ENCODE results near the gene RNU5D-1. TPM values are rescaled to one million over a fixed set of nuclear protein-coding genes. Genes with fewer than 3 reads are reported as not detected.

Gene RNU5D-1
- total and polyA plus RNA-seq, 10 of the 15 experiments (the other 5 are each of a cell fraction or from before 2014, with no cell fraction given) = not detected

DNA sequence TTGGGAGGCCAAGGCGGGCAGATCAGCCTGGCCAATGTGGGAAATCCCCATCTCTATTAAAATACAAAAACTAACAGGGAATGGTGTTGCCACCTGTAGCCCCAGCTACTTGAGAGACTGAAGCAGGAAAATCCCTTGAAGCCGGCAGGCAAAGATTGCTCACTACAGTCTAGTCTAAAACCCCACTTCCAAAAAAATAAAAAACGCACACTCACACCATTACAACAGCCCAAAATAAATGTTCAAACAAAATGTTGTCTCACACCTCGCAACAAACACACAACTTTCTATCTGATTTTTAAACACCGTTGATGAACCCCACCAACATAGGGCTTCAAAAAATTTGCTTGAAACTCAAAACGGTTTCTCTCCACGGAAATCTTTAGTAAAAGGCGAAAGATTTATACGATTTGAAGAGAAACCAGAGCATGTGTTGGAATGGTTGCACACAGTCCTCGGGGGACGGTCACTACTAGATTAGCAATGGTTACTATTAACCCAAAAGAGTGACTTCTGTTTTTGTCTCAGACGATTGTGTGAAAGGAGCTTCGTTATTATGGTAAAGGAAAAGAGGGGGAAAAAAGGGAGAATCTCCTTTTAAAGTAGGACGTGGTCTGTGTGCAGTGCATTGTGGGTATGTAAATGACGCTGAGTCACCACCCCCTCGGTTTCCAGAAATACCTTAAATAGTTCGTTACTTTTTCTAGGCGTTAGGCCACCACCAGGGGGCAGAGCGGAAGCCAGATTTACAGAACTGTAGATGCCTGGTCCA lies at the start of gene RNU5D-1 (continued):
- TF ChIP-seq, protein P1, sequence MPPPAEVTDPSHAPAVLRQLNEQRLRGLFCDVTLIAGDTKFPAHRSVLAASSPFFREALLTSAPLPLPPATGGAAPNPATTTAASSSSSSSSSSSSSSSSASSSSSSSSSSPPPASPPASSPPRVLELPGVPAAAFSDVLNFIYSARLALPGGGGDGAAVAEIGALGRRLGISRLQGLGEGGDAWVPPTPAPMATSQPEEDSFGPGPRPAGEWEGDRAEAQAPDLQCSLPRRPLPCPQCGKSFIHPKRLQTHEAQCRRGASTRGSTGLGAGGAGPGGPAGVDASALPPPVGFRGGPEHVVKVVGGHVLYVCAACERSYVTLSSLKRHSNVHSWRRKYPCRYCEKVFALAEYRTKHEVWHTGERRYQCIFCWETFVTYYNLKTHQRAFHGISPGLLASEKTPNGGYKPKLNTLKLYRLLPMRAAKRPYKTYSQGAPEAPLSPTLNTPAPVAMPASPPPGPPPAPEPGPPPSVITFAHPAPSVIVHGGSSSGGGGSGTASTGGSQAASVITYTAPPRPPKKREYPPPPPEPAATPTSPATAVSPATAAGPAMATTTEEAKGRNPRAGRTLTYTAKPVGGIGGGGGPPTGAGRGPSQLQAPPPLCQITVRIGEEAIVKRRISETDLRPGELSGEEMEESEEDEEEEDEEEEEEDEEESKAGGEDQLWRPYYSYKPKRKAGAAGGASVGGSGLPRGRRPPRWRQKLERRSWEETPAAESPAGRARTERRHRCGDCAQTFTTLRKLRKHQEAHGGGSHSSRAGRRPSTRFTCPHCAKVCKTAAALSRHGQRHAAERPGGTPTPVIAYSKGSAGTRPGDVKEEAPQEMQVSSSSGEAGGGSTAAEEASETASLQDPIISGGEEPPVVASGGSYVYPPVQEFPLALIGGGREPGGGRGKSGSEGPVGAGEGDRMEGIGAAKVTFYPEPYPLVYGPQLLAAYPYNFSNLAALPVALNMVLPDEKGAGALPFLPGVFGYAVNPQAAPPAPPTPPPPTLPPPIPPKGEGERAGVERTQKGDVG (CRISPR knock-in tag; IDR thresholded peaks at IDR 0.05) = peak; percentile 99
- TF ChIP-seq, protein P2, sequence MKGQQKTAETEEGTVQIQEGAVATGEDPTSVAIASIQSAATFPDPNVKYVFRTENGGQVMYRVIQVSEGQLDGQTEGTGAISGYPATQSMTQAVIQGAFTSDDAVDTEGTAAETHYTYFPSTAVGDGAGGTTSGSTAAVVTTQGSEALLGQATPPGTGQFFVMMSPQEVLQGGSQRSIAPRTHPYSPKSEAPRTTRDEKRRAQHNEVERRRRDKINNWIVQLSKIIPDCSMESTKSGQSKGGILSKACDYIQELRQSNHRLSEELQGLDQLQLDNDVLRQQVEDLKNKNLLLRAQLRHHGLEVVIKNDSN (IDR thresholded peaks at IDR 0.05; ENCODE audit: borderline replicate concordance, extremely low read length, insufficient read depth, low read depth, low read length) = no peak
- TF ChIP-seq NFIC (IDR thresholded peaks at IDR 0.05; ENCODE audit: low read depth, low read length) (peak; percentile 98), NR2F1 (conservative IDR thresholded peaks at IDR 0.05) (no peak), CHD4 (IDR thresholded peaks at IDR 0.05) (no peak), SMAD5 (IDR thresholded peaks at IDR 0.05; ENCODE audit: low read depth) (peak; percentile 100), SRF (IDR thresholded peaks at IDR 0.05; ENCODE audit: low read depth in 2 of 2, low read length in 2 of 2) (peak in 1 of 2 experiments; percentile 89; a peak in 2 of 4 replicates), CBFB (IDR thresholded peaks at IDR 0.05; ENCODE audit: low read depth) (peak; percentile 100), KLF5 (IDR thresholded peaks at IDR 0.05; ENCODE audit: partially characterized antibody) (peak; percentile 89), POLR2AphosphoS2 (IDR thresholded peaks at IDR 0.05; ENCODE audit: low read depth, low read length) (peak; percentile 99), EZH2 (IDR thresholded peaks at IDR 0.05; ENCODE audit: borderline replicate concordance, control insufficient read depth, low read depth, low read length) (no peak), YBX1 (IDR thresholded peaks at IDR 0.05) (no peak), RB1 (IDR thresholded peaks at IDR 0.05; ENCODE audit: borderline replicate concordance) (no peak; the same call in 1 of the 2 replicates)
- TF ChIP-seq, protein P3, sequence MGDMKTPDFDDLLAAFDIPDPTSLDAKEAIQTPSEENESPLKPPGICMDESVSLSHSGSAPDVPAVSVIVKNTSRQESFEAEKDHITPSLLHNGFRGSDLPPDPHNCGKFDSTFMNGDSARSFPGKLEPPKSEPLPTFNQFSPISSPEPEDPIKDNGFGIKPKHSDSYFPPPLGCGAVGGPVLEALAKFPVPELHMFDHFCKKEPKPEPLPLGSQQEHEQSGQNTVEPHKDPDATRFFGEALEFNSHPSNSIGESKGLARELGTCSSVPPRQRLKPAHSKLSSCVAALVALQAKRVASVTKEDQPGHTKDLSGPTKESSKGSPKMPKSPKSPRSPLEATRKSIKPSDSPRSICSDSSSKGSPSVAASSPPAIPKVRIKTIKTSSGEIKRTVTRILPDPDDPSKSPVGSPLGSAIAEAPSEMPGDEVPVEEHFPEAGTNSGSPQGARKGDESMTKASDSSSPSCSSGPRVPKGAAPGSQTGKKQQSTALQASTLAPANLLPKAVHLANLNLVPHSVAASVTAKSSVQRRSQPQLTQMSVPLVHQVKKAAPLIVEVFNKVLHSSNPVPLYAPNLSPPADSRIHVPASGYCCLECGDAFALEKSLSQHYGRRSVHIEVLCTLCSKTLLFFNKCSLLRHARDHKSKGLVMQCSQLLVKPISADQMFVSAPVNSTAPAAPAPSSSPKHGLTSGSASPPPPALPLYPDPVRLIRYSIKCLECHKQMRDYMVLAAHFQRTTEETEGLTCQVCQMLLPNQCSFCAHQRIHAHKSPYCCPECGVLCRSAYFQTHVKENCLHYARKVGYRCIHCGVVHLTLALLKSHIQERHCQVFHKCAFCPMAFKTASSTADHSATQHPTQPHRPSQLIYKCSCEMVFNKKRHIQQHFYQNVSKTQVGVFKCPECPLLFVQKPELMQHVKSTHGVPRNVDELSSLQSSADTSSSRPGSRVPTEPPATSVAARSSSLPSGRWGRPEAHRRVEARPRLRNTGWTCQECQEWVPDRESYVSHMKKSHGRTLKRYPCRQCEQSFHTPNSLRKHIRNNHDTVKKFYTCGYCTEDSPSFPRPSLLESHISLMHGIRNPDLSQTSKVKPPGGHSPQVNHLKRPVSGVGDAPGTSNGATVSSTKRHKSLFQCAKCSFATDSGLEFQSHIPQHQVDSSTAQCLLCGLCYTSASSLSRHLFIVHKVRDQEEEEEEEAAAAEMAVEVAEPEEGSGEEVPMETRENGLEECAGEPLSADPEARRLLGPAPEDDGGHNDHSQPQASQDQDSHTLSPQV (IDR thresholded peaks at IDR 0.05) = no peak; the same call in 1 of the 2 replicates
- TF ChIP-seq, protein P4, sequence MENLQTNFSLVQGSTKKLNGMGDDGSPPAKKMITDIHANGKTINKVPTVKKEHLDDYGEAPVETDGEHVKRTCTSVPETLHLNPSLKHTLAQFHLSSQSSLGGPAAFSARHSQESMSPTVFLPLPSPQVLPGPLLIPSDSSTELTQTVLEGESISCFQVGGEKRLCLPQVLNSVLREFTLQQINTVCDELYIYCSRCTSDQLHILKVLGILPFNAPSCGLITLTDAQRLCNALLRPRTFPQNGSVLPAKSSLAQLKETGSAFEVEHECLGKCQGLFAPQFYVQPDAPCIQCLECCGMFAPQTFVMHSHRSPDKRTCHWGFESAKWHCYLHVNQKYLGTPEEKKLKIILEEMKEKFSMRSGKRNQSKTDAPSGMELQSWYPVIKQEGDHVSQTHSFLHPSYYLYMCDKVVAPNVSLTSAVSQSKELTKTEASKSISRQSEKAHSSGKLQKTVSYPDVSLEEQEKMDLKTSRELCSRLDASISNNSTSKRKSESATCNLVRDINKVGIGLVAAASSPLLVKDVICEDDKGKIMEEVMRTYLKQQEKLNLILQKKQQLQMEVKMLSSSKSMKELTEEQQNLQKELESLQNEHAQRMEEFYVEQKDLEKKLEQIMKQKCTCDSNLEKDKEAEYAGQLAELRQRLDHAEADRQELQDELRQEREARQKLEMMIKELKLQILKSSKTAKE (IDR thresholded peaks at IDR 0.05; ENCODE audit: low read depth, poor library complexity, severe bottlenecking) = peak; percentile 88
